AG09309 (cell line): ENCODE results near the gene AQR.
"Not testable (repeated sequence)": the region's sequence is repeated elsewhere in the genome, so short reads cannot be mapped to it uniquely, and the experiment has no call there.

Experiments used
- DNase-seq: peaks from one replicate; pipeline ENCODE4 v3.0.0-alpha.2; 2010; ENCODE audit warnings: low read depth
- H3K4me3 ChIP-seq: 2 replicates; pipeline ENCODE4 v1.5.1; 2011; ENCODE audit warnings: mild to moderate bottlenecking, low read depth, low read length, moderate library complexity; ENCODE audit not compliant: control insufficient read depth
- CTCF ChIP-seq: IDR thresholded peaks from 2 replicates; pipeline ENCODE4 v1.5.1; 2011; ENCODE audit warnings: mild to moderate bottlenecking, low read depth, low read length, inconsistent platforms; ENCODE audit not compliant: insufficient read depth, control insufficient read depth; ENCODE audit errors: missing control alignments

The AQR gene

GRCh38 chr15:34987609-34988026 lies 18.1 kb upstream of the AQR start:
- DNase-seq = no peak
- no peak for TF ChIP-seq CTCF
- H3K4me3 ChIP-seq = peak overlapping the region; percentile 98

GRCh38 chr15:34986771-34987480 lies 17.4 kb upstream of the AQR start:
- DNase-seq = no peak
- H3K4me3 ChIP-seq = peak overlapping the region; percentile 98
- no peak for TF ChIP-seq CTCF

- TF ChIP-seq CTCF = no peak
- H3K4me3 ChIP-seq = no peak overlapping the region; the same call in 1 of the 2 replicates
- DNase-seq = no peak
Measured at GRCh38 chr15:34986326-34986725, 16.8 kb upstream of the AQR start.

- TF ChIP-seq CTCF = no peak
- no peak for DNase-seq
- no peak overlapping the region for H3K4me3 ChIP-seq
Measured at GRCh38 chr15:34984889-34985630, 15.5 kb upstream of the AQR start.

GRCh38 chr15:34976743-34977142 lies 7.2 kb upstream of the AQR start:
- no peak for DNase-seq
- H3K4me3 ChIP-seq = no peak overlapping the region
- no peak for TF ChIP-seq CTCF

GRCh38 chr15:34976073-34976472 lies 6.5 kb upstream of the AQR start:
- H3K4me3 ChIP-seq = no peak overlapping the region
- no peak for DNase-seq
- TF ChIP-seq CTCF = no peak

- DNase-seq = no peak
- H3K4me3 ChIP-seq = no peak overlapping the region
- TF ChIP-seq CTCF = no peak
Measured at GRCh38 chr15:34973512-34973911, 4.0 kb upstream of the AQR start.

- peak overlapping the region; percentile 88 for H3K4me3 ChIP-seq
Measured at GRCh38 chr15:34970098-34970643, 629 bp upstream of the AQR start.

More at GRCh38 chr15:34970098-34970643, 629 bp upstream of the AQR start:
- not testable (repeated sequence) for DNase-seq
